Memory B cell (primary cell): ENCODE measurements around the gene MRPS7.
"Not testable (repeated sequence)": the region's sequence is repeated elsewhere in the genome, so short reads cannot be mapped to it uniquely, and the experiment has no call there.

Source experiments
- ATAC-seq: fragments of 150-1000 bp; cut with Tn5 transposase; 2 replicates; pipeline ENCODE4 v1.10.0; 2021; ENCODE audit warnings: low read depth, mild to moderate bottlenecking, moderate library complexity
- DNase-seq, 2 donors: peaks; one replicate each; pipeline ENCODE4 v3.0.0; 2022; ENCODE audit warnings: low spot score in 2 of 2
- H3K27ac Mint-ChIP-seq: one replicate; pipeline ENCODE4 v1.8.0; 2022; ENCODE audit warnings: mild to moderate bottlenecking, moderate library complexity, mixed read lengths
- H3K27me3 Mint-ChIP-seq: one replicate; pipeline ENCODE4 v1.8.0; 2022; ENCODE audit warnings: mixed read lengths
- H3K36me3 Mint-ChIP-seq: one replicate; pipeline ENCODE4 v1.8.0; 2022; ENCODE audit warnings: mild to moderate bottlenecking, mixed read lengths
- H3K4me1 Mint-ChIP-seq: one replicate; pipeline ENCODE4 v1.8.0; 2022; ENCODE audit warnings: mixed read lengths
- H3K4me3 Mint-ChIP-seq: one replicate; pipeline ENCODE4 v1.8.0; 2022; ENCODE audit warnings: mild to moderate bottlenecking, moderate library complexity, mixed read lengths
- H3K9me3 Mint-ChIP-seq: one replicate; pipeline ENCODE4 v1.8.0; 2022; ENCODE audit warnings: mixed read lengths

MRPS7 gene

GRCh38 chr17:75271233-75271954 is 9.7 kb downstream of the MRPS7 start:
- H3K27me3 Mint-ChIP-seq = no peaks in the 10 kb centered on the region

GRCh38 chr17:75271955-75272847 is 10.5 kb downstream of the MRPS7 start:
- peak overlapping the region; percentile 69 for H3K27ac Mint-ChIP-seq
- no peaks in the 10 kb centered on the region for H3K27me3 Mint-ChIP-seq
- no peak for ATAC-seq
- no peaks in the 10 kb centered on the region for H3K9me3 Mint-ChIP-seq
- peaks cover 3% of the 10 kb centered on the region for H3K36me3 Mint-ChIP-seq
- peaks cover 25% of the 10 kb centered on the region for H3K4me1 Mint-ChIP-seq
- no peak for DNase-seq
- H3K4me3 Mint-ChIP-seq = peak overlapping the region; percentile 84

More at GRCh38 chr17:75271233-75271954, 9.7 kb downstream of the MRPS7 start:
- Mint-ChIP-seq H3K9me3 (no peaks in the 10 kb centered on the region), H3K36me3 (peaks cover 5% of the 10 kb centered on the region), H3K27ac (peak overlapping the region; percentile 69), H3K4me1 (peaks cover 25% of the 10 kb centered on the region), H3K4me3 (peak overlapping the region; percentile 84)
- ATAC-seq (peak; percentile 83), DNase-seq (peak; percentile 93 to 97)

GRCh38 chr17:75272848-75273184 is 11.1 kb downstream of the MRPS7 start:
- peak overlapping the region; percentile 84 for H3K4me3 Mint-ChIP-seq
- ATAC-seq = no peak
- H3K36me3 Mint-ChIP-seq = peaks cover 3% of the 10 kb centered on the region
- no peak for DNase-seq
- no peaks in the 10 kb centered on the region for H3K9me3 Mint-ChIP-seq
- H3K27ac Mint-ChIP-seq = no peak overlapping the region
- H3K27me3 Mint-ChIP-seq = no peaks in the 10 kb centered on the region
- peaks cover 25% of the 10 kb centered on the region for H3K4me1 Mint-ChIP-seq

DNA sequence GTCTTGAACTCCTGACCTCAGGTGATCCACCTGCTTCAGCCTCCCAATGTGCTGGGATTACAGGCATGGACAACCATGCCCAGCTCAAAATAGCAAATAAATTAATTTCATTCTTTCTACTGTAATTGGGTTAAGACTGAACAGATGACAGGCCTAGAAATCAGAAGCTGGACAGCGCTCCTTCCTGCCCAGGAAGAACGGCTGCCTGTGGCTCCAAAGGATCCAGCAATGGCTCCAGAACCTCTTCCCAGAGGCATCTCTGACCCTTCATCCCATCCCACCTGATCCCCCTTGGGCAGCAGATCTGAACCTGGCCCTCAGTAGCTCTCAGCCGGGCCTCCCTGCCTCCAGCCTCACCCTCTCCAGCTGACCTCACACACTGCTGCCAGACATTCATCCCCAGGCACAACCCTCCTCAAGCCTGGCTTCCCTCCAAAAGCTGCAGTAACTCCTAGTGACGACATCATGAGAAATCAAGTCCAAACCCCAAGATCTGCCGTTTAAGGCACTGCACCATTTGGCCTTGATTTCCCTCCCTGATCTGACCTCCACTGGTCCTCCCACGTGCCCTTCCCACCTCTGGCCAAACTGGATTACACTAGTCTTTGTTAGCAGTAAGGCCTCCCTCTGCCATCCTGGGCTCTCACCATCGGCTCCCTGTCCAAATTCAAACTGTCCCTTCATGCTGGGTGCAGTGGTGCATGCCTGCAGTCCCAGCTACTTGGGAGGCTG is 12.5 kb downstream of the MRPS7 start:
- Mint-ChIP-seq H3K4me3 (no peak overlapping the region), H3K27me3 (no peaks in the 10 kb centered on the region), H3K4me1 (peaks cover 19% of the 10 kb centered on the region), H3K36me3 (peaks cover 6% of the 10 kb centered on the region), H3K27ac (no peak overlapping the region), H3K9me3 (no peaks in the 10 kb centered on the region)
- ATAC-seq (no peak), DNase-seq (no peak)

DNA sequence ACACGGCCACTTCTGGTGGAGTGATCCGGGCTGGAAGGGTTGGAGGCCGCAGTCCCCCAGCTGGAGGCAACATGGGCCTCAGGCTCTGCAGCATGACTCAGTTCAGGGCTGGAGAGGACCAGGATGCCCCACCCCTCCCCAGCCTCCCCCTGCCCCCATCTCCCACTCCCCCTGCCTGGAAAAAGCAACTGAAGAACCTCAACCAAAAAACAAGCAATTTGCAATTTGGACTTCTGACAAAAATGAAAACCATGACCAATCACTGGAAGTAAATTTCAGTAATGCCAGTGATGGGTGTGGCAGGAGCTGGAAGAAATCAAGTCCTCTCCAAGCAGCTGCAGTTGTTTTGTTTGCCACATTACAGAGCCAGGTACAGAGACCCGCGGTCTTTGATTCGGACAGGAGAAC is 16.0 kb downstream of the MRPS7 start:
- H3K9me3 Mint-ChIP-seq = no peaks in the 10 kb centered on the region
- DNase-seq (no peak), ATAC-seq (no peak)
- H3K27ac Mint-ChIP-seq = no peak overlapping the region
- no peak overlapping the region for H3K4me3 Mint-ChIP-seq
- H3K36me3 Mint-ChIP-seq = peaks cover 12% of the 10 kb centered on the region
- H3K27me3 Mint-ChIP-seq = no peaks in the 10 kb centered on the region
- H3K4me1 Mint-ChIP-seq = peaks cover 6% of the 10 kb centered on the region

GRCh38 chr17:75280189-75280588 is 18.5 kb downstream of the MRPS7 start:
- not testable (repeated sequence) for H3K9me3 Mint-ChIP-seq, H3K4me3 Mint-ChIP-seq, H3K4me1 Mint-ChIP-seq, H3K27me3 Mint-ChIP-seq, ATAC-seq, H3K27ac Mint-ChIP-seq, DNase-seq
- H3K36me3 Mint-ChIP-seq = peaks cover 14% of the 10 kb centered on the region

GRCh38 chr17:75285123-75285522 is 23.4 kb downstream of the MRPS7 start:
- DNase-seq = no peak
- Mint-ChIP-seq H3K4me1 (peaks cover 5% of the 10 kb centered on the region), H3K36me3 (peaks cover 15% of the 10 kb centered on the region), H3K27me3 (no peaks in the 10 kb centered on the region), H3K27ac (no peak overlapping the region), H3K4me3 (no peak overlapping the region), H3K9me3 (no peaks in the 10 kb centered on the region)
- no peak for ATAC-seq

- no peak for DNase-seq
- Mint-ChIP-seq H3K27me3 (no peaks in the 10 kb centered on the region), H3K4me3 (no peak overlapping the region), H3K4me1 (peaks cover 8% of the 10 kb centered on the region), H3K36me3 (peaks cover 9% of the 10 kb centered on the region), H3K27ac (peak overlapping the region; percentile 24), H3K9me3 (no peaks in the 10 kb centered on the region)
- ATAC-seq = no peak
Measured at GRCh38 chr17:75287221-75287620, 25.5 kb downstream of the MRPS7 start.

DNA sequence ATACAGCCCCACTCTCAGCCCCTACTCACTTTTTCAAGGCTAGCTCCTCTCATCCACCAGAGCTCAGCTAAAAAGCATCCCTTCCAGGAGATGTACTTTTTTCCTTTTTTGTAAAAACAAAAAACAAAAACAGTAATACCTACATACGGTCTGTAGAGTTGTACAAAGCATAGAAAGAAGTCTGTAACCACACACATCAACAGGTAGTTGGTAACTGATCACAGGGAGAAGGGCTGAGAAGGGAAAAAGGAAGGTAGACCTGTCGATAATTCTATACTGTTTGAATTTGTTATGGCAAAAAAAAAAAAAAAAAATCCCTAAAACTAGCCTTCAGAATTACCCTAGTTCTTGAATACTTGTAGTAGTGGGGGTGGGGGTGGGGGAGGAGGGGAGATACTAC is 26.7 kb downstream of the MRPS7 start:
- H3K36me3 Mint-ChIP-seq = peaks cover 7% of the 10 kb centered on the region
- H3K27me3 Mint-ChIP-seq = no peaks in the 10 kb centered on the region
- peak overlapping the region; percentile 98 for H3K4me3 Mint-ChIP-seq
- peaks cover 8% of the 10 kb centered on the region for H3K4me1 Mint-ChIP-seq
- DNase-seq (no peak), ATAC-seq (no peak)
- peak overlapping the region; percentile 98 for H3K27ac Mint-ChIP-seq
- H3K9me3 Mint-ChIP-seq = no peaks in the 10 kb centered on the region

DNA sequence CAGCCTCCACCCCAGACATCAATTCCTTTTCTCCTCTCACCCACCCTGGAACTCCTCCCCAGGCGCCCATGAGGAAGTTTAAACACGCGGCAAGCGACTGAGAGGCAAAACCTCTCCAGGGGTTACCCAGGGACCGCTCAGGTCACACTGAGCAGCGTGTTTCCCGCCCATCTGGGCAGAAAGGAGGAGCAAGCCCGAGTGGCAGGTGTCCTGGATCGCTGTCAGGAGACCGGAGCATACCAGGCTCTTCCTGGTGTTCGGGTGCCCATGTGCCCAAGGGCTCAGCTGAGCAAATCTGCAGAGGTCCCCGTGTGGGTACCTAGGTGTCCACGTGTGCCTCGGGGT is 27.1 kb downstream of the MRPS7 start:
- H3K4me1 Mint-ChIP-seq = peaks cover 8% of the 10 kb centered on the region
- peak overlapping the region; percentile 98 for H3K4me3 Mint-ChIP-seq
- ATAC-seq (peak; percentile 13), DNase-seq (no peak)
- peaks cover 4% of the 10 kb centered on the region for H3K36me3 Mint-ChIP-seq
- no peaks in the 10 kb centered on the region for H3K9me3 Mint-ChIP-seq
- H3K27ac Mint-ChIP-seq = peak overlapping the region; percentile 98
- H3K27me3 Mint-ChIP-seq = no peaks in the 10 kb centered on the region

DNA sequence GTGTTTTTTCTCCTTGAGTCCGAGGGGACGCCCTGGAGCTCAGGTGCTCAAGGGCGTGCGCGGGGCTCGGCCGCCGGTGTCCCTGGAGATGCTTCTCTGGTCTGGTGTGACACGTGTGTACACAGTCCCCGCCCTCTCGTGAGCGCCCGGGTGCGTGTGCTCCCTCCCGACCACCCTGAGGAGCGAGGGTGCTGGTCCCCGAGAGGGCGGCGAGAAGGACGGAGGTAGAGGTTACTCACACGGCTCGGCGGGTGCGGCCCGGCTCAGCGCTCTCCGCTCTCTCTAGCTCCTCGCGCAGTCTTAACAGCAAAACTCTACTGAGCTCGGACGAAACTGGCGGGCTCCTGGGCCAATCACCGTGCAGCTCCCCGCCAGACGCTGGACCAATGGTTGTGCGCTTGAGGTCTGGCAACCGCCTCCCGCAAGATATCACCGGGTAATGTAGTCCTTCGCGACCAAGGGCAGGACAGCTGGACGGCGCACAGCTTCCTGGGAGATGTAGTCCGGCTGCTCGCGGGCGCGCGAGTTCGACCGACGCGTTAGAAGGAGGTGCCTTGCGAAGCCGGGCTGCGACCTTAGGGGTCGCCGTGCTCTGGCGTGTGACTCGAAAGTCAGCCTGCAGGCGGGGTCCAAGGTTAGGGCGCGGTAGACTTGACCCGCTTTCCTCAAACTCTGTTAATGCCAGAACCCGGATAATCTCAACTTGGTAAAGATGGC is 27.6 kb downstream of the MRPS7 start, which contains the start of gene SLC25A19:
Gene SLC25A19, minus strand, starts transcription at position 319 of the 717 bp plus-strand sequence. CDS start 2,669 bp downstream, outside the sequence.
- DNase-seq = peak; percentile 89 to 90
- Mint-ChIP-seq H3K4me1 (peaks cover 8% of the 10 kb centered on the region), H3K27me3 (no peaks in the 10 kb centered on the region)

GRCh38 chr17:75289832-75290337 is 28.2 kb downstream of the MRPS7 start:
- peak overlapping the region; percentile 98 for H3K27ac Mint-ChIP-seq
- no peaks in the 10 kb centered on the region for H3K27me3 Mint-ChIP-seq
- peaks cover 4% of the 10 kb centered on the region for H3K36me3 Mint-ChIP-seq
- no peaks in the 10 kb centered on the region for H3K9me3 Mint-ChIP-seq
- peak overlapping the region; percentile 98 for H3K4me3 Mint-ChIP-seq
- peak; percentile 51 for ATAC-seq
- DNase-seq = peak; percentile 55 to 67
- H3K4me1 Mint-ChIP-seq = peaks cover 8% of the 10 kb centered on the region

More for the DNA sequence above, 27.6 kb downstream of the MRPS7 start, which contains the start of gene SLC25A19:
- peak; percentile 84 for ATAC-seq
- Mint-ChIP-seq H3K4me3 (peak within 1 kb of the TSS; percentile 98), H3K27ac (peak within 1 kb of the TSS; percentile 98), H3K36me3 (peaks cover 4% of the 10 kb centered on the region), H3K9me3 (no peaks in the 10 kb centered on the region)

- H3K27ac Mint-ChIP-seq = peak overlapping the region; percentile 98
- peaks cover 18% of the 10 kb centered on the region for H3K4me1 Mint-ChIP-seq
- not testable (repeated sequence) for ATAC-seq, H3K36me3 Mint-ChIP-seq, H3K27me3 Mint-ChIP-seq, DNase-seq, H3K4me3 Mint-ChIP-seq, H3K9me3 Mint-ChIP-seq
Measured at GRCh38 chr17:75292810-75293448, 31.2 kb downstream of the MRPS7 start.
